Natural killer cell (primary cell): ENCODE results near the gene HDGFL3. TPM values are rescaled to one million over a fixed set of nuclear protein-coding genes. Genes with fewer than 3 reads are reported as not detected.
A peak's percentile ranks its signal among the peaks of the same experiment; 100 is the strongest.

Source experiments
- ATAC-seq, 3 donors: fragments of 150-1000 bp in 2 of 3; fragments of 200-7000 bp in 1 of 3; cut with Tn5 transposase; 1 replicate in 1 of 3; 2 replicates in 2 of 3; pipeline ENCODE4 v1.10.0; 2021; ENCODE audit warnings: mild to moderate bottlenecking in 2 of 3, moderate library complexity in 2 of 3
- DNase-seq, 2 donors: peaks; one replicate each; pipeline versions ENCODE4 v3.0.0 to v3.0.0-alpha.2; 2013 to 2021; ENCODE audit warnings: mixed read lengths in 1 of 2
- H3K27ac ChIP-seq: one replicate; pipeline ENCODE4 v1.5.1; 2013; ENCODE audit warnings: mild to moderate bottlenecking, low read length
- H3K27me3 ChIP-seq: one replicate; pipeline ENCODE4 v1.6.1; 2013; ENCODE audit warnings: low read length; ENCODE audit not compliant: control insufficient read depth, insufficient read depth
- H3K36me3 ChIP-seq: one replicate; pipeline ENCODE4 v1.6.1; 2013; ENCODE audit warnings: low read length; ENCODE audit not compliant: control insufficient read depth, insufficient read depth
- H3K4me1 ChIP-seq: one replicate; pipeline ENCODE4 v1.6.1; 2013; ENCODE audit warnings: low read length; ENCODE audit not compliant: control insufficient read depth, insufficient read depth
- H3K4me3 ChIP-seq: one replicate; pipeline ENCODE4 v1.5.1; 2013; ENCODE audit warnings: low read length
- H3K9me3 ChIP-seq: one replicate; pipeline ENCODE4 v1.6.1; 2013; ENCODE audit warnings: low read length; ENCODE audit not compliant: control insufficient read depth, insufficient read depth
- H3K27ac Mint-ChIP-seq, 2 donors: one replicate each; pipeline ENCODE4 v1.8.0; 2022; ENCODE audit warnings: mild to moderate bottlenecking in 2 of 2, mixed read lengths in 2 of 2, moderate library complexity in 1 of 2
- H3K27me3 Mint-ChIP-seq, 2 donors: one replicate each; pipeline ENCODE4 v1.8.0; 2022; ENCODE audit warnings: low read depth in 2 of 2, mixed read lengths in 2 of 2
- H3K36me3 Mint-ChIP-seq: one replicate; pipeline ENCODE4 v1.8.0; 2022; ENCODE audit warnings: mixed read lengths
- H3K4me1 Mint-ChIP-seq, 2 donors: one replicate each; pipeline ENCODE4 v1.8.0; 2022; ENCODE audit warnings: mixed read lengths in 2 of 2
- H3K4me3 Mint-ChIP-seq: one replicate; pipeline ENCODE4 v1.8.0; 2022; ENCODE audit warnings: mild to moderate bottlenecking, moderate library complexity, mixed read lengths
- H3K9me3 Mint-ChIP-seq, 2 donors: one replicate each; pipeline ENCODE4 v1.8.0; 2022; ENCODE audit warnings: mixed read lengths in 2 of 2
- CTCF ChIP-seq: fragments of 200-600 bp; IDR thresholded peaks from one replicate; pipeline ENCODE4 v1.8.0; 2022; ENCODE audit warnings: antibody characterized with exemption
- WGBS: methylation state at CpG from one replicate; pipeline ENCODE4 v1.1.7; 2013; ENCODE audit warnings: missing lambda C conversion rate; ENCODE audit not compliant: insufficient coverage; 5-methylcytosine and 5-hydroxymethylcytosine counted together
- intact Hi-C: fragments of 100-400 bp; cut with micrococcal nuclease; formaldehyde crosslinking; loops from one replicate; pipeline ENCODE4 v1.14.2; 2022
- total RNA-seq, 4 donors: library from RNA; stranded (reverse); fragments of 120-200 nt in 1 of 4; gene quantifications; one replicate each; pipeline versions ENCODE4 v1.2.3 to v1.2.4, GENCODE V29; 2013 to 2022

Gene HDGFL3
- total RNA-seq, 3 donors from 2014 or later (not counting 1 experiment from before 2014, with no cell fraction given), result 13.0 to 25.3 (median 21.4) TPM

- intact Hi-C loops, result loop anchor here (10.0 kb wide), 1 partner anchor 192 kb away; the partner anchor contains the start of gene C15orf40
- Mint-ChIP-seq H3K9me3 (no peaks in the 10 kb centered on the region), H3K27ac (peak overlapping the region; percentile 79 to 83), H3K27me3 (no peaks in the 10 kb centered on the region), H3K4me3 (peak overlapping the region; percentile 92), H3K36me3 (no peaks in the 10 kb centered on the region), H3K4me1 (peaks cover 9 to 14% of the 10 kb centered on the region in 2 donors)
- ATAC-seq (no peak), DNase-seq (no peak)
- Histone ChIP-seq H3K9me3 (no peaks in the 10 kb centered on the region), H3K27ac (peak overlapping the region; percentile 33), H3K36me3 (no peaks in the 10 kb centered on the region), H3K4me1 (peaks cover 10% of the 10 kb centered on the region), H3K27me3 (no peaks in the 10 kb centered on the region), H3K4me3 (peak overlapping the region; percentile 58)
- 5% methylated on average over 25 of the region's 25 CpGs for WGBS
- no peak for TF ChIP-seq CTCF
These were observed 1.1 kb downstream of the HDGFL3 start for GRCh38 chr15:83206526-83207008.

- no peak for TF ChIP-seq CTCF
- H3K27me3 Mint-ChIP-seq, result no peaks in the 10 kb centered on the region
- Histone ChIP-seq H3K4me3 (peak overlapping the region; percentile 58), H3K27me3 (no peaks in the 10 kb centered on the region), H3K36me3 (no peaks in the 10 kb centered on the region), H3K4me1 (peaks cover 10% of the 10 kb centered on the region), H3K9me3 (no peaks in the 10 kb centered on the region), H3K27ac (no peak overlapping the region)
- ATAC-seq (no peak), DNase-seq (no peak)
- peak overlapping the region; percentile 79 to 83 for H3K27ac Mint-ChIP-seq
- intact Hi-C loops, result loop anchor here (10.0 kb wide), 1 partner anchor 191 kb away; the partner anchor contains the start of gene C15orf40
- no peaks in the 10 kb centered on the region for H3K9me3 Mint-ChIP-seq
- H3K4me1 Mint-ChIP-seq, result peaks cover 9 to 14% of the 10 kb centered on the region in 2 donors
- WGBS, result 75% methylated on average over 3 of the region's 4 CpGs
- no peaks in the 10 kb centered on the region for H3K36me3 Mint-ChIP-seq
- peak overlapping the region; percentile 92 for H3K4me3 Mint-ChIP-seq
These were observed 1.8 kb downstream of the HDGFL3 start for GRCh38 chr15:83205725-83206324.

- 85% methylated on average over 3 of the region's 3 CpGs for WGBS
- ATAC-seq (no peak), DNase-seq (no peak)
- no peaks in the 10 kb centered on the region for H3K27me3 ChIP-seq
- H3K4me1 ChIP-seq, result peaks cover 15% of the 10 kb centered on the region
- no peaks in the 10 kb centered on the region for H3K9me3 ChIP-seq
- Mint-ChIP-seq H3K9me3 (no peaks in the 10 kb centered on the region), H3K27me3 (no peaks in the 10 kb centered on the region), H3K27ac (no peak overlapping the region), H3K4me1 (peaks cover 9 to 19% of the 10 kb centered on the region in 2 donors), H3K36me3 (no peaks in the 10 kb centered on the region), H3K4me3 (no peak overlapping the region)
- H3K4me3 ChIP-seq, result no peak overlapping the region
- intact Hi-C loops, result loop anchor here (10.0 kb wide), 1 partner anchor 190 kb away; the partner anchor contains the start of gene C15orf40
- H3K27ac ChIP-seq, result no peak overlapping the region
- H3K36me3 ChIP-seq, result no peaks in the 10 kb centered on the region
- no peak for TF ChIP-seq CTCF
These were observed 2.9 kb downstream of the HDGFL3 start for GRCh38 chr15:83204697-83205096.
